Colonic mucosa (tissue), 4 donors: ENCODE measurements around the gene NPAS3. TPM values are rescaled to one million over a fixed set of nuclear protein-coding genes. Genes with fewer than 3 reads are reported as not detected.

Experiments
- DNase-seq: peaks from one replicate; pipeline ENCODE4 v3.0.0-alpha.2; 2020
- H3K27ac ChIP-seq: fragments of 200-600 bp; one replicate; pipeline ENCODE4 v1.8.0; 2021
- H3K27me3 ChIP-seq: fragments of 200-600 bp; one replicate; pipeline ENCODE4 v1.8.0; 2021
- H3K36me3 ChIP-seq: fragments of 200-600 bp; one replicate; pipeline ENCODE4 v1.8.0; 2021
- H3K4me1 ChIP-seq: fragments of 200-600 bp; one replicate; pipeline ENCODE4 v1.8.0; 2021; ENCODE audit warnings: mild to moderate bottlenecking
- H3K4me3 ChIP-seq: fragments of 200-600 bp; one replicate; pipeline ENCODE4 v1.8.0; 2021
- H3K9ac ChIP-seq, 2 donors: one replicate each; pipeline ENCODE4 v1.7.0; 2013; ENCODE audit warnings: control low read depth in 2 of 2, low read depth in 2 of 2, low read length in 2 of 2
- H3K9me3 ChIP-seq: fragments of 200-600 bp; one replicate; pipeline ENCODE4 v1.8.0; 2021
- CTCF ChIP-seq: fragments of 200-600 bp; IDR thresholded peaks from one replicate; pipeline ENCODE4 v1.8.0; 2022; ENCODE audit warnings: antibody characterized with exemption, mild to moderate bottlenecking
- intact Hi-C: fragments of 100-400 bp; cut with DNase I; formaldehyde crosslinking; loops from one replicate; pipeline ENCODE4 v1.14.1; 2022
- total RNA-seq, 2 donors: library from RNA; stranded (reverse); fragmentation: NEBNext Ultra II Directional in 1 of 2; extraction: Animal tissue kit (Norgen Biotek cat#: 25700) in 1 of 2; gene quantifications; one replicate each; pipeline ENCODE4 v1.2.1, GENCODE V29; 2021
- donor health status: healthy.
- donor health status: DM: no; HTN: no; CAD: no.
- donor health status: DM: no; HTN: no; CAD: no.

The NPAS3 gene
- total RNA-seq, 2 donors from 2014 or later: 0.79 to 1.6 TPM

DNA sequence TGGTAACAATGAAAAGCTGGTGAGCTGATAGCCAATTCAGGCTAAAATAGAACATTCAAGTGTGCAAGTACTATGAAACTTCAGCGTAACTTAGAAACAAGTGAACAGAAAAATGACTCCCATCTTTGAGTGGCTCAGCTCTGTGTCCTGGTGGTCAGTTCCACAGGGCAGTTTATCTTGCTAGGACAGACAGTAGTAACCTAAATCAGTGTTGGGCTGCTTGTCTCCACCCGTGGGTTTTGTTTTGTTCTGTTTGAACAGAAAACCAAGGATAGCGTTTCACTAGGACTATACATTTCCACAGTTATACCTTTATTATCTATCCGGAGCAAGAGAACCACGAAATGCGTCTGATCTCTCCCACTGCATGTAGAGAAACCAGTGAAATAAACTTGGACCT lies 544.4 kb downstream of the NPAS3 start:
- H3K9me3 ChIP-seq: no peaks in the 10 kb centered on the region
- intact Hi-C loops: no loop called here
- H3K9ac ChIP-seq: no peak overlapping the region
- DNase-seq: no peak
- no peak for TF ChIP-seq CTCF
- H3K4me1 ChIP-seq: no peaks in the 10 kb centered on the region
- no peaks in the 10 kb centered on the region for H3K27me3 ChIP-seq
- H3K4me3 ChIP-seq: no peak overlapping the region
- no peak overlapping the region for H3K27ac ChIP-seq
- no peaks in the 10 kb centered on the region for H3K36me3 ChIP-seq

GRCh38 chr14:33483541-33483940 lies 544.9 kb downstream of the NPAS3 start:
- intact Hi-C loops: no loop called here
- no peak overlapping the region for H3K9ac ChIP-seq
- no peaks in the 10 kb centered on the region for H3K36me3 ChIP-seq
- H3K4me1 ChIP-seq: no peaks in the 10 kb centered on the region
- H3K9me3 ChIP-seq: no peaks in the 10 kb centered on the region
- no peaks in the 10 kb centered on the region for H3K27me3 ChIP-seq
- H3K4me3 ChIP-seq: no peak overlapping the region
- no peak overlapping the region for H3K27ac ChIP-seq
- TF ChIP-seq CTCF: no peak
- no peak for DNase-seq

DNA sequence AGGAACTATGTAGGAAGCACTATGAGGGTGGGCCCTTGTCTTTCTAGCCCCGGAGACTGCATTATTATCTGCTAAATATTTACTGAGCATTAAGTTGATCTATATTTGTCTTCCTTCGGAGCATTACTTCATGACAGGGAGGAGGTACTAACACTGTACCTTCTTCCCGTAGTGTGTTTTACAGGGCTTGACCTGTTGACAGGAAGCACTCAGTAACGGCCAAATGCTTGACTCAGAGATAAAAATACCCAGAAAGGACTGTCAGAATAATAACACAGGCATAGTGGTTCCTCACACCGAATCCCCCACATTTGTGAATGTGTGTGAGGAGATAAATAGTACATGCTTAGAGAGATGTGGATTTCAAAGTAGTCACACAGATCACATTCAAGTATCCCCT lies 545.6 kb downstream of the NPAS3 start:
- Histone ChIP-seq H3K4me3 (no peak overlapping the region), H3K9me3 (no peaks in the 10 kb centered on the region), H3K27me3 (no peaks in the 10 kb centered on the region), H3K9ac (no peak overlapping the region), H3K36me3 (no peaks in the 10 kb centered on the region), H3K4me1 (no peaks in the 10 kb centered on the region), H3K27ac (no peak overlapping the region)
- no peak for DNase-seq
- TF ChIP-seq CTCF: no peak
- intact Hi-C loops: no loop called here

DNA sequence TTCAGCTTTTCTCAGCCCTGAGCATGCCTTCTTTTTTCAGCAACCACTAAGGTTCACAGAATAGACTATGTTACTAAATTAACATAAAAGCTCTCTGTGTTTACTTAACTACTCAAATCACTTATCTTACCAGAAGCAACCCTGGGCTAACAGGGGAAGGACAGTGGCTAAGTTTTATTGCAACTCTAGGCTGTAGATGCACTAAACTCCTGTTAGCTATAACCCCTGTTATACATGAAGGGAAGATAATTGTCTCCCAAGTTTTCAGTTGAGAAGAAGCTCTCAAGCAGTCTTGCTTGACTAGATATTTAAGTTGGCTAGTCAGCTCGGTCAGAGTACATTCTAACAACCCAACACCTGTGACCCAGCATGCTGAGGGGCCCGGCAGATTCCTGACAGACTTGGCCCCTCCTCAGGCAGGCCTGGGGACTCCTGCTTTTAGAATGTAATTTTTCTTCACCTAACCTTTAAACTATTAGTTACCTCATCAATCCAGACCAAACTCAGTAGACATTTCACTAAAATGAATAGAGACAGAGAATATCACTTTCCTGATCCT lies 547.7 kb downstream of the NPAS3 start:
- no peak for DNase-seq
- intact Hi-C loops: no loop called here

DNA sequence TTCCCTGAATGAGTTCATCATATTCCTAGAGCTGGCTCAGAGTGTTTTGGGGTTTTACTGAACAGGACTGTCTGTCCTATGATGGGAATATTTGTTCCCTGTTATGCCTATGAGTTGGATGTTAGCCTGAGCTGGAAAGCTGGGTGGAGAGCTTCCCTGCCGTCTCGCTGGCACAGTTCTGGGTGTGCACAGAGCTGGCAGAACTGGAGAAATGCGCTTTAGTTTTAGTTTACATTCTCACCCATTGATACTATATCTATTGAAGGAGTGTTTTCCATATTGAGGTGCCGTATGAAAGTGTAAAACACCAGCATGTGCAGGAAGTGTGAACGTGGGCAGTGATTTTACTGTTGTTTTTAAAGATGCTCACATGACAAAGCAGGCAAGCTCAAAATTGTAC lies 549.9 kb downstream of the NPAS3 start:
- no peak for TF ChIP-seq CTCF
- Histone ChIP-seq H3K27me3 (no peaks in the 10 kb centered on the region), H3K4me1 (no peaks in the 10 kb centered on the region), H3K9me3 (no peaks in the 10 kb centered on the region), H3K4me3 (no peak overlapping the region), H3K36me3 (no peaks in the 10 kb centered on the region), H3K9ac (no peak overlapping the region), H3K27ac (no peak overlapping the region)
- no peak for DNase-seq
- intact Hi-C loops: no loop called here

More for the DNA sequence above, 547.7 kb downstream of the NPAS3 start:
- no peaks in the 10 kb centered on the region for H3K9me3 ChIP-seq
- no peak overlapping the region for H3K9ac ChIP-seq
- H3K4me3 ChIP-seq: no peak overlapping the region
- H3K27ac ChIP-seq: no peak overlapping the region
- TF ChIP-seq CTCF: no peak
- no peaks in the 10 kb centered on the region for H3K36me3 ChIP-seq
- no peaks in the 10 kb centered on the region for H3K27me3 ChIP-seq
- no peaks in the 10 kb centered on the region for H3K4me1 ChIP-seq

- intact Hi-C loops: no loop called here
Observed at GRCh38 chr14:33490555-33490954, 551.9 kb downstream of the NPAS3 start.

More at GRCh38 chr14:33490555-33490954, 551.9 kb downstream of the NPAS3 start:
- Histone ChIP-seq H3K9me3 (no peaks in the 10 kb centered on the region), H3K27me3 (no peaks in the 10 kb centered on the region), H3K36me3 (no peaks in the 10 kb centered on the region), H3K9ac (no peak overlapping the region), H3K4me1 (no peaks in the 10 kb centered on the region), H3K4me3 (no peak overlapping the region), H3K27ac (no peak overlapping the region)
- DNase-seq: no peak
- TF ChIP-seq CTCF: no peak
